MCF 10A (cell line): Measurements from ENCODE around the gene SYT17. TPM values are rescaled to one million over a fixed set of nuclear protein-coding genes. Genes with fewer than 3 reads are reported as not detected.

Experiments used
- BruUV-seq: library from RNA; stranded (reverse); fragments of 400-500 nt; replicated peaks from 2 replicates; lab custom pipeline; 2021; lab: Mats Ljungman, UMichigan
- CTCF ChIA-PET: fragments of 300-600 bp; sonication (Branson Sonifier 250); formaldehyde crosslinking; extraction: SDS; loops from one replicate; lab custom pipeline; 2021; ENCODE audit warnings: antibody characterized with exemption, inconsistent platforms; lab: Yijun Ruan, JAX
- POLR2A ChIA-PET: fragments of 300-600, 350-650 bp; sonication (Branson Sonifier 250); formaldehyde crosslinking; extraction: SDS; loops from one replicate; lab custom pipeline; 2020; ENCODE audit warnings: antibody characterized with exemption, inconsistent platforms; lab: Yijun Ruan, JAX
- DNase-seq: peaks from one replicate; pipeline ENCODE4 v3.0.0-alpha.2; 2018; ENCODE audit not compliant: unreplicated experiment
- H3K27ac Mint-ChIP-seq: one replicate; pipeline ENCODE4 v1.8.0; 2022; ENCODE audit warnings: mild to moderate bottlenecking, low read depth, mixed read lengths; ENCODE audit not compliant: unreplicated experiment
- H3K27me3 Mint-ChIP-seq: one replicate; pipeline ENCODE4 v1.8.0; 2022; ENCODE audit warnings: mixed read lengths; ENCODE audit not compliant: insufficient read depth, unreplicated experiment
- H3K36me3 Mint-ChIP-seq: one replicate; pipeline ENCODE4 v1.8.0; 2022; ENCODE audit warnings: mild to moderate bottlenecking, moderate library complexity, mixed read lengths; ENCODE audit not compliant: insufficient read depth, unreplicated experiment
- H3K4me1 Mint-ChIP-seq: one replicate; pipeline ENCODE4 v1.8.0; 2022; ENCODE audit warnings: mixed read lengths; ENCODE audit not compliant: insufficient read depth, unreplicated experiment
- H3K4me3 Mint-ChIP-seq: one replicate; pipeline ENCODE4 v1.8.0; 2022; ENCODE audit warnings: mild to moderate bottlenecking, moderate library complexity, mixed read lengths; ENCODE audit not compliant: unreplicated experiment
- H3K9me3 Mint-ChIP-seq: one replicate; pipeline ENCODE4 v1.8.0; 2022; ENCODE audit warnings: mixed read lengths; ENCODE audit not compliant: unreplicated experiment
- CTCF ChIP-seq: fragments of 200-600 bp; IDR thresholded peaks from one replicate; pipeline ENCODE4 v1.8.0; 2022; ENCODE audit warnings: antibody characterized with exemption, mild to moderate bottlenecking; ENCODE audit not compliant: unreplicated experiment
- intact Hi-C: fragments of 100-400 bp; cut with micrococcal nuclease; formaldehyde crosslinking; loops from 2 replicates; pipeline ENCODE4 v1.14.1; 2022
- total RNA-seq: library from RNA; stranded (reverse); gene quantifications from 2 replicates; pipeline ENCODE4 v1.2.3, GENCODE V29; 2022

The SYT17 gene
- total RNA-seq, 1 experiment from 2014 or later, result not detected

- Mint-ChIP-seq H3K9me3 (no peaks in the 10 kb centered on the region), H3K36me3 (no peaks in the 10 kb centered on the region), H3K4me1 (peaks cover 59% of the 10 kb centered on the region), H3K4me3 (no peak overlapping the region), H3K27ac (no peak overlapping the region), H3K27me3 (no peaks in the 10 kb centered on the region)
- no peak for TF ChIP-seq CTCF
- POLR2A ChIA-PET, result interaction anchor here (0.6 to 11.6 kb wide), 2 partner anchors 22 to 368 kb away, joined by 3 to 298 read pairs; partner anchors contain the start of gene ITPRIPL2
- intact Hi-C loops, result no loop called here
- BruUV-seq, result no TSS peak
- CTCF ChIA-PET, result interaction anchor here (0.5 to 2.4 kb wide), 4 partner anchors 23 to 159 kb away, joined by 3 to 18 read pairs (median 4); no protein-coding TSS in a partner anchor
- no peak for DNase-seq
Observed at GRCh38 chr16:19140396-19140795, 27.6 kb upstream of the SYT17 start.

- DNase-seq, result peak; percentile 48
- ChIA-PET CTCF (interaction anchor here (1.3 to 2.5 kb wide), 2 partner anchors 58 to 275 kb away, joined by 4 to 14 read pairs; partner anchors contain the start of gene TMC5), POLR2A (interaction anchor here (0.8 to 2.1 kb wide), 5 partner anchors 10 to 35 kb away, joined by 3 to 8 read pairs (median 3); no protein-coding TSS in a partner anchor)
- TF ChIP-seq CTCF, result no peak
- no peak overlapping the region for H3K4me3 Mint-ChIP-seq
- BruUV-seq, result no TSS peak
- intact Hi-C loops, result no loop called here
- H3K9me3 Mint-ChIP-seq, result no peaks in the 10 kb centered on the region
- peaks cover 37% of the 10 kb centered on the region for H3K4me1 Mint-ChIP-seq
- no peaks in the 10 kb centered on the region for H3K27me3 Mint-ChIP-seq
- H3K27ac Mint-ChIP-seq, result no peak overlapping the region
- no peaks in the 10 kb centered on the region for H3K36me3 Mint-ChIP-seq
Observed at GRCh38 chr16:19142939-19143598, 25.0 kb upstream of the SYT17 start.

GRCh38 chr16:19143599-19143956 lies 24.5 kb upstream of the SYT17 start:
- Mint-ChIP-seq H3K4me3 (no peak overlapping the region), H3K4me1 (peaks cover 33% of the 10 kb centered on the region), H3K36me3 (peaks cover 2% of the 10 kb centered on the region), H3K27me3 (no peaks in the 10 kb centered on the region), H3K9me3 (peaks cover 4% of the 10 kb centered on the region), H3K27ac (no peak overlapping the region)
- no peak for DNase-seq
- BruUV-seq, result no TSS peak
- CTCF ChIA-PET, result interaction anchor here (0.7 to 2.5 kb wide), 7 partner anchors 14 to 275 kb away, joined by 3 to 14 read pairs (median 3); partner anchors contain the start of gene TMC5
- POLR2A ChIA-PET, result interaction anchor here (0.6 to 2.7 kb wide), 8 partner anchors 10 to 36 kb away, joined by 3 to 12 read pairs (median 4); partner anchors contain the start of gene ITPRIPL2
- intact Hi-C loops, result no loop called here
- TF ChIP-seq CTCF, result no peak

GRCh38 chr16:19145010-19145409 lies 23.0 kb upstream of the SYT17 start:
- peaks cover 19% of the 10 kb centered on the region for H3K4me1 Mint-ChIP-seq
- no peaks in the 10 kb centered on the region for H3K27me3 Mint-ChIP-seq
- CTCF ChIA-PET, result interaction anchor here (0.6 to 2.5 kb wide), 12 partner anchors 12 to 358 kb away, joined by 3 to 14 read pairs (median 4); no protein-coding TSS in a partner anchor
- no peak overlapping the region for H3K27ac Mint-ChIP-seq
- no TSS peak for BruUV-seq
- H3K36me3 Mint-ChIP-seq, result peaks cover 5% of the 10 kb centered on the region
- no peak for DNase-seq
- H3K9me3 Mint-ChIP-seq, result peaks cover 7% of the 10 kb centered on the region
- intact Hi-C loops, result no loop called here
- POLR2A ChIA-PET, result interaction anchor here (0.9 to 2.7 kb wide), 4 partner anchors 9 to 37 kb away, joined by 3 to 12 read pairs (median 7); no protein-coding TSS in a partner anchor
- no peak for TF ChIP-seq CTCF
- H3K4me3 Mint-ChIP-seq, result no peak overlapping the region
